Measurements from ENCODE around the gene KLHL4. TPM values are rescaled to one million over a fixed set of nuclear protein-coding genes. Genes with fewer than 3 reads are reported as not detected.

Gene KLHL4
- total and polyA plus RNA-seq, 2 of the 13 experiments (the other 11 are each of a cell fraction or from before 2014, with no cell fraction given) = 0.15 TPM; not detected in 1

DNA sequence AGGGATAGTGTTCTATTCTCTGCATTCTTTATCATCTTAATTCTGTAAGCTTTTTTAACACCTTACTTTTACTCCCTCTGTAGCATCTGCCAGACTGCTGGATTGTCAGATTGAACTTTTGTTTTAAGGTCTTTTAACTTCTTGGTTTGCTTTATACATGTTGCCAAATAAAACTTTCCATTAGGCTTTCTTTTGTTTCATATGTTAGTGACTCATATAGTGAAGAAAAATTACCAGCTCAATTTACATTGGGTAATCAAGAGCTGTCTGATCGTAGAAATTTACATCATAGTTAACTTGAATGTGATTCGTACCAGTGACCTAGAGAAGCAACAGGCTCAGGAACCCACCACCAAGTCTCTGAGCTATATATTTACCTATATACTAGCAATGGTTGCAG is 28.5 kb upstream of the KLHL4 start:
- Histone ChIP-seq H3K9me3 (ENCODE audit: low read length) (no peaks in the 10 kb centered on the region), H3K79me2 (ENCODE audit: insufficient read depth, low read length) (no peaks in the 10 kb centered on the region), H3K9ac (ENCODE audit: insufficient read depth, low read depth, low read length) (no peak overlapping the region), H2AFZ (ENCODE audit: low read length) (no peak overlapping the region), H3K4me3 (replicated peaks in 1 of 3; ENCODE audit: insufficient read depth in 1 of 3, low read depth in 2 of 3, low read length in 3 of 3) (no peak overlapping the region), H3K27me3 (ENCODE audit: control insufficient read depth in 1 of 2, insufficient read depth in 2 of 2, low read length in 2 of 2) (no peaks in the 10 kb centered on the region), H3K36me3 (replicated peaks in 1 of 2; ENCODE audit: control insufficient read depth in 1 of 2, insufficient read depth in 2 of 2, low read length in 2 of 2) (no peaks in the 10 kb centered on the region), H4K20me1 (ENCODE audit: insufficient read depth, low read length) (no peaks in the 10 kb centered on the region), H3K4me1 (ENCODE audit: insufficient read depth, low read length) (no peaks in the 10 kb centered on the region), H3K27ac (ENCODE audit: extremely low read length, insufficient read depth, low read length) (no peak overlapping the region), H3K4me2 (ENCODE audit: low read depth, low read length) (no peak overlapping the region)
- DNase-seq (ENCODE audit: low spot score) (no peak), ATAC-seq (no peak), FAIRE-seq (no peak)
- 0% methylated on average over 2 of the region's 2 CpGs for WGBS (ENCODE audit: low lambda C conversion rate)
- ChIA-PET CTCF (ENCODE audit: low intra/inter-chr PET ratio, low total read pairs) (no interaction called here), POLR2A (no interaction called here)
- intact Hi-C loops (cut with micrococcal nuclease; ENCODE audit: unreplicated experiment) (no loop called here), in situ Hi-C loops (cut with HindIII; ENCODE audit: extremely low pct_ligation_motif_present, low pct_unique_long_range_greater_than_20kb) (no loop called here)
- no TSS peak for BruUV-seq (replicated peaks)
- TF ChIP-seq, protein P1, sequence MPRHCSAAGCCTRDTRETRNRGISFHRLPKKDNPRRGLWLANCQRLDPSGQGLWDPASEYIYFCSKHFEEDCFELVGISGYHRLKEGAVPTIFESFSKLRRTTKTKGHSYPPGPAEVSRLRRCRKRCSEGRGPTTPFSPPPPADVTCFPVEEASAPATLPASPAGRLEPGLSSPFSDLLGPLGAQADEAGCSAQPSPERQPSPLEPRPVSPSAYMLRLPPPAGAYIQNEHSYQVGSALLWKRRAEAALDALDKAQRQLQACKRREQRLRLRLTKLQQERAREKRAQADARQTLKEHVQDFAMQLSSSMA (CRISPR knock-in tag; IDR thresholded peaks at IDR 0.05) = no peak
- no peak for TF ChIP-seq IKZF4 (CRISPR knock-in tag; IDR thresholded peaks at IDR 0.05; ENCODE audit: borderline replicate concordance, low read depth, not compliant biosample characterization)
- TF ChIP-seq HOXD1 (CRISPR knock-in tag; IDR thresholded peaks at IDR 0.05) = no peak
- no peak for TF ChIP-seq TBP (CRISPR knock-in tag; IDR thresholded peaks at IDR 0.05)
- TF ChIP-seq, protein P2, sequence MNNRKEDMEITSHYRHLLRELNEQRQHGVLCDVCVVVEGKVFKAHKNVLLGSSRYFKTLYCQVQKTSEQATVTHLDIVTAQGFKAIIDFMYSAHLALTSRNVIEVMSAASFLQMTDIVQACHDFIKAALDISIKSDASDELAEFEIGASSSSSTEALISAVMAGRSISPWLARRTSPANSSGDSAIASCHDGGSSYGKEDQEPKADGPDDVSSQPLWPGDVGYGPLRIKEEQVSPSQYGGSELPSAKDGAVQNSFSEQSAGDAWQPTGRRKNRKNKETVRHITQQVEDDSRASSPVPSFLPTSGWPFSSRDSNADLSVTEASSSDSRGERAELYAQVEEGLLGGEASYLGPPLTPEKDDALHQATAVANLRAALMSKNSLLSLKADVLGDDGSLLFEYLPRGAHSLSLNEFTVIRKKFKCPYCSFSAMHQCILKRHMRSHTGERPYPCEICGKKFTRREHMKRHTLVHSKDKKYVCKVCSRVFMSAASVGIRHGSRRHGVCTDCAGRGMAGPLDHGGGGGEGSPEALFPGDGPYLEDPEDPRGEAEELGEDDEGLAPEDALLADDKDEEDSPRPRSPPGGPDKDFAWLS (CRISPR knock-in tag; IDR thresholded peaks at IDR 0.05; ENCODE audit: borderline replicate concordance) = no peak
- no peak for TF ChIP-seq ZNF34 (CRISPR knock-in tag; IDR thresholded peaks at IDR 0.05; ENCODE audit: borderline replicate concordance)
- TF ChIP-seq, protein P3, sequence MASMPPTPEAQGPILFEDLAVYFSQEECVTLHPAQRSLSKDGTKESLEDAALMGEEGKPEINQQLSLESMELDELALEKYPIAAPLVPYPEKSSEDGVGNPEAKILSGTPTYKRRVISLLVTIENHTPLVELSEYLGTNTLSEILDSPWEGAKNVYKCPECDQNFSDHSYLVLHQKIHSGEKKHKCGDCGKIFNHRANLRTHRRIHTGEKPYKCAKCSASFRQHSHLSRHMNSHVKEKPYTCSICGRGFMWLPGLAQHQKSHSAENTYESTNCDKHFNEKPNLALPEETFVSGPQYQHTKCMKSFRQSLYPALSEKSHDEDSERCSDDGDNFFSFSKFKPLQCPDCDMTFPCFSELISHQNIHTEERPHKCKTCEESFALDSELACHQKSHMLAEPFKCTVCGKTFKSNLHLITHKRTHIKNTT (CRISPR knock-in tag; IDR thresholded peaks at IDR 0.05) = no peak
- TF ChIP-seq SNAI1 (CRISPR knock-in tag; IDR thresholded peaks at IDR 0.05; ENCODE audit: borderline replicate concordance) = no peak
- TF ChIP-seq FOXA1 (IDR thresholded peaks at IDR 0.05) = no peak
- no peak for TF ChIP-seq FOXA1 (CRISPR knock-in tag; IDR thresholded peaks at IDR 0.05)
- TF ChIP-seq ATF7-NPFF (CRISPR knock-in tag; IDR thresholded peaks at IDR 0.05; ENCODE audit: low read depth) = no peak
- no peak for TF ChIP-seq ZNF570 (CRISPR knock-in tag; IDR thresholded peaks at IDR 0.05; ENCODE audit: borderline replicate concordance)
